Adrenal gland (tissue), 5 donors: ENCODE data around the gene CTDSPL.

ENCODE experiments used
- CTCF ChIP-seq, 6 experiments: fragments of 450-650 bp in 4 of 6; fragments of 200-600 bp in 2 of 6; sonication (generic) in 1 of 6; IDR thresholded peaks; 1 replicate in 5 of 6; 2 replicates in 1 of 6; pipeline versions ENCODE4 v1.5.1 to v1.8.0; 2016 to 2021; ENCODE audit warnings: antibody characterized with exemption in 6 of 6, mild to moderate bottlenecking in 2 of 6, moderate library complexity in 1 of 6
- POLR2A ChIP-seq, 2 donors: fragments of 450-650 bp; IDR thresholded peaks; one replicate each; pipeline ENCODE4 v1.6.1; 2017; ENCODE audit warnings: antibody characterized with exemption in 2 of 2, mild to moderate bottlenecking in 2 of 2, moderate library complexity in 1 of 2
- donor health status: DM: no; HTN: no; CAD: no.

- no peak for TF ChIP-seq CTCF (IDR thresholded peaks at IDR 0.05)
- no peak for TF ChIP-seq POLR2A (IDR thresholded peaks at IDR 0.05)
Observed at GRCh38 chr3:37943126-37943525, 81.4 kb downstream of the CTDSPL start.
